Stimulated activated CD8-positive, alpha-beta memory T cell treated with anti-CD3 and anti-CD28 coated beads, Interleukin-7, amount 100 ng/mL, for 4 hours (primary cell): Measurements from ENCODE around the gene SLC38A7.
"Not testable (repeated sequence)": the region's sequence is repeated elsewhere in the genome, so short reads cannot be mapped to it uniquely, and the experiment has no call there.

Experiments
- DNase-seq, 2 donors: peaks; one replicate each; pipeline ENCODE4 v3.0.0-alpha.2; 2020; ENCODE audit warnings: low read depth in 2 of 2

The SLC38A7 gene, protein sequence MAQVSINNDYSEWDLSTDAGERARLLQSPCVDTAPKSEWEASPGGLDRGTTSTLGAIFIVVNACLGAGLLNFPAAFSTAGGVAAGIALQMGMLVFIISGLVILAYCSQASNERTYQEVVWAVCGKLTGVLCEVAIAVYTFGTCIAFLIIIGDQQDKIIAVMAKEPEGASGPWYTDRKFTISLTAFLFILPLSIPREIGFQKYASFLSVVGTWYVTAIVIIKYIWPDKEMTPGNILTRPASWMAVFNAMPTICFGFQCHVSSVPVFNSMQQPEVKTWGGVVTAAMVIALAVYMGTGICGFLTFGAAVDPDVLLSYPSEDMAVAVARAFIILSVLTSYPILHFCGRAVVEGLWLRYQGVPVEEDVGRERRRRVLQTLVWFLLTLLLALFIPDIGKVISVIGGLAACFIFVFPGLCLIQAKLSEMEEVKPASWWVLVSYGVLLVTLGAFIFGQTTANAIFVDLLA

DNA sequence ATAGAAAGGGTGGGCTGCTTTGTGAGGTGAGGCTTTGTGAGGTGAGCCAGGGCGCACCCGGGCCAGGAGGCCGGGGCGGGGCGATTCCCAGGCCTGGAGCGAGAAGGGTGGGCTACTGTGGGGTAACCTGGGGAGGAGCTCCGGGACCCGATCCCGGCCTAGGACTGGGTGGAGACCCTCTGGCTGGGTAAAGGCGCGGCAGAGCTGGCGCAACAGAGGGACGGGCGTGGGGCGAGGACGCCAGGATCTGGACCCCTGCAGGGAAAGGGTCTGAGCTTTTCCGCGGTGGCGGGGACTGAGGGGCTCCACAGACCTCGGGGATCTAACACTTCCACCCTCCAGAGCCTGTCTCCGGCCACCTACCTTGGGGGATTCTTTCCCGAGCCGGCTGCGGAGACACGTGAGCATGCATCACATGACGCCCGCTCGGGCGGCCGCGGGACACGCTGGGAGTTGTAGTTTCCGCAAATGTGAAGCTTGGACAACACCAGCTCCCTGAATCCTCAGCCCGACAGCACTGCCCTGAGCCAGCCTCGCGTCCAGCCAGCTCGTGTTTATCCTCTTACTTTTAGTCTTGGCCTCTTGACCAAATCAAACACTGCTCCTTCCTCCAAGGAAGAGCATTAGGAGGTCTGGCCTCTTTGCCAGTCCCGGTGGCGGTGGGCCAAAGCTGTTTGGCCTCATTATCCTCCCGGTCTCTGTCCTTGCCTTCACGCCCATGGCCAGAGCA, at the start of gene SLC38A7:
Gene SLC38A7, minus strand, starts transcription at position 417 of the 730 bp plus-strand sequence. CDS start 4,644 bp downstream, outside the sequence.
- peak; percentile 41 to 62 for DNase-seq

DNA sequence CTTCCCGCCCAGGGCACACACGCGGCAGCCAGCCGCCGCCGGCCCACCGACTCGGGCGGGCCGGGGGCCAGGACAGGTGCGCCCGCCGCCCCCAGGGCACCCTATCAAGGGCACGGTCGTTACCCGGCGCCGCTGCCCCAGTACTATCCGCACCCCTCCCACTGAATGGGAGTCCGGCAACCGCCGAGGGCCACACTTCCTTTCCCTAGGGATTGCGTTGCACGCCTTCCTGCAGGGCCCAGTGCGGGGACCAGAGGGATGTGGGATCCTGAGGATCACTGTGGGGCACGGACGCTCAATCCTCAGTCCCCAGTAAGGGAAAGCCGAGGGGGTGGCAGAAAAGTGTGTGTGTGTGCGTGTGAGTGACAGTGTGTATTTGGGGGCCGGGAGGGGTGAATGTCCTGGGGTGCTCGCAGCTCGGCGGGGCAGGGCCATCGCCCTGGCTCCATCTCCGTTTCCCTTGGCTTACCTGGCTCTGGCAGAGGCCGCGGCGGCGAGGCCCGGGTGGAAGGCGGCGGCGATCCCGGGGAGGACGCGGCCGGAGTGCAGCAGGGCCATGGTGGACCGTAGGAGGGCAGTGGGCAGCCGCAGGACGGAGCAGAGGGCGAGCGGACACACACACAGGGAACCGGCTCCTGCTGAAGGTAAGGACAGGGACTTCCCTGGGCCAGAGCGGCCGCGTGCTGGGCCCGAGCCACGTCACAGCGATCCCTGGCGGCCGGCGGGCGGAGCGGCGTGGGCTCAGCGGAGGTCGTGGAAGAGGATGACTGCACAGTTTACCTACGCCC, 49.3 kb upstream of the SLC38A7 start, which contains the start of gene GOT2:
Gene GOT2, minus strand, starts transcription at position 646 of the 788 bp plus-strand sequence. Its CDS starts 88 bp downstream, at position 558.
- peak; percentile 54 to 76 for DNase-seq

DNA sequence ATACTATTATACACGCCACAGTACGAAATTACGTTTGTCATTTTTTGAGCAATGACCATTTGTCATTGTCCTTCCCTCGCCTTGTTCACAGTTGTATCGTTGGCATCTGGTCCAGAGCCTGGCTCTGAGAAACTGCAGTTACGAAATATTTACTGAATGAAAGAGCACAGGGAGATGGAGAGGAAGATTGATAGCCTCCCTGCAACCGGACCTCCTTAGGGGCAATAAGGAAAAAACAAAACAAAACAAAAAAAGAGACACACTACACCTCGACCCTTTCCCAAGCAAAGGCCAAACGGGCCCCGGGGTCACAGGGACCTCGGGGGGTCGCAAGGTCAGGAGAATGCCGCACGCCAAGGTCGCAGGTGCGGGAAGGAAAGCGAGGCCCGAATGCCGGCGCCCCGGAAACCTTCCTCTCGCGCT, 48.7 kb upstream of the SLC38A7 start:
- no peak for DNase-seq

DNA sequence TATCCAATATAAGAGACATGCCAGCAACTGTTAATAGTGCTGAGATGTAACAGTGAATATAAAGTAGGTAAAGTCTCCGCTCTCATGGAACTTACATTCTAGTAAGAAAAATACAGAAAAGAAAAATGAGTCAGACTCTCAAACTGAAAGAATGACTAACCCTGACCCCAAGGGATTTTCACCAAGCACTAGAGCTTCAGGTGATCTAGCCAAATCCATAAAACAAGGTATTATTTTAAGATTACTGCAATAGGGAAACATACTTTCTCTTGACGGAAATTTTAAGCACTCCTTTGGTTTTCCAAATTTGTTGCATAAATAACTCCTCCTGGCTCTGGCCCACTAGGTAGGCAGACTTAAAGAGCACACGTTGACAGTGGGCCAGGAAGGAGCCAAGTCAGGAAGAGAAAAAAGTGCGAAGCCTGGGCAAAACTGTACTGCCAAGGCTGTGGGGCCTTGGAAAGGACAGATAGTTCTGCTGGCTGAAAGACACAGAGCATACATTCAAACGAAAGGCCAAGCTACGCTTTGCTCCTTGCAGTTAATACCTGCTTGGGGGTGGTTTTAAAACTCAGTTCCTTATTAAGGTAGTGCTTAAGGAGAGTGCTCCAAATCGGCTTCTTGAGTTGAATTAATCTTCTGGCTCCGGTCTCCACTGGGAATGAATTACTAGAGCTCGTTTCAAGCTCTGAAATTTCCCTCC, 48.1 kb upstream of the SLC38A7 start:
- DNase-seq: no peak

DNA sequence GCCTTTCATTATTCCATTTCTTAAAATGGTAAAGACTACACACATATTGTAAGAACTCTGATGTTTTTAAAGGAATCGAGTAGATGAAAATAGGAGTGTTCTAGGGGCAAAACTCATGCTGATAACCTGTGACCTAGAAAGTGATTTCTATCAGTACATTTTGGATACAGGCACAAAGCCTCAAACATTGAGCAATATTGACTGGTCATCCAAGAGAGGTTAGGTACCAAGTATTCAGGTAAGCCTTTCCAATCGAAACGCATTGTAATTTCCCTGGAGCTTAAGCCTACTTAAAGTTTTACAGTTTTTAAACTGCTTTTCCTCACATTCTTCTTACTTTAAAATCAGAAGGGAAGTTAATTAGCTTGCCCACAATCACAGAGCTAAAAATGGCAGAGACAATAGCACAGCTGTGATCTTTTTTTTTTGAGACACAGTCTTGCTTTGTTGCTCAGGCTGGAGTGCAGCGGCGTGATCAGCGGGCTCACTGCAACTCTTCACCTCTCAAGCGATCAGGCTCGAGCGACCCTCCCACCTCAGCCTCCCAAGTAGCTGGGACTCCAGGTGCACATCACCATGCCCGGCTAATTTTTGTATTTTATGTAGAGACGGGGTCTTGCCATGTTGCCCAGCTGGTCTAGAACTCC, 46.3 kb upstream of the SLC38A7 start:
- DNase-seq: no peak

DNA sequence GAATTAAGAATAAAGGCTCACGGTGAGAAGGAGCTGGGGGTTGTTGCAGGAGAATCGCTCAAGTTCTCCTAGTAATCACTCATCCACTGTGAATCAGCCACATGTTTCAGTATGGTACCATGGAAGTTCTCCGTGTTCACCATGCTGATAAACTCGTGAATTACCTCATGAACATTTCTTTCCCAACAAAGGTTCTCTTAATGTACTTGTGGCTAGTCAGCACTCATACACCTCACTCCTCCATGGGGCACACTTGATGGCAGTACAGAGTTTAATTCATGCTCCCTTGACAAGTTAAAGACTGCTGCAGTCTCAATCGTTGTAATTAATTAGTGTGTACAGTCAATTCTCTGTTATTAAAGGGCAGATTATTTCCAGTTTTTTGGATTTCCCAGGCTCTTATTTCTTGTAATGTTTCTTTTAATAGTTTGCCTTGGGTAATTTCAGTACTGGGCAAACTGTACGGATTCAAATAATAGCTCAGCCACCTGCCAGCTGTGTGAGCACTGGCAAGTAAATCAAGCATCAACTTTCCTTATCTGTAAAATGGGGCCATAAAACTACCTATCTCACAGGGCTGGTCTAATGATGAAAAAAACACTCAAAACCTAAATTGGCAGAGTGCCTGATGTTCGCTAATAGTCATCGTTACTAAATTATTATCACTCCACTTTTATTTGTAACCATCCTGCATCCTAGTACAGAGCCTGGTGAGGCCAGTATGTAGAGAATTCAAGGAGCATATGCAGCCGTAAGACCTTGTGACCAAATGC, 43.4 kb upstream of the SLC38A7 start:
- no peak for DNase-seq

DNA sequence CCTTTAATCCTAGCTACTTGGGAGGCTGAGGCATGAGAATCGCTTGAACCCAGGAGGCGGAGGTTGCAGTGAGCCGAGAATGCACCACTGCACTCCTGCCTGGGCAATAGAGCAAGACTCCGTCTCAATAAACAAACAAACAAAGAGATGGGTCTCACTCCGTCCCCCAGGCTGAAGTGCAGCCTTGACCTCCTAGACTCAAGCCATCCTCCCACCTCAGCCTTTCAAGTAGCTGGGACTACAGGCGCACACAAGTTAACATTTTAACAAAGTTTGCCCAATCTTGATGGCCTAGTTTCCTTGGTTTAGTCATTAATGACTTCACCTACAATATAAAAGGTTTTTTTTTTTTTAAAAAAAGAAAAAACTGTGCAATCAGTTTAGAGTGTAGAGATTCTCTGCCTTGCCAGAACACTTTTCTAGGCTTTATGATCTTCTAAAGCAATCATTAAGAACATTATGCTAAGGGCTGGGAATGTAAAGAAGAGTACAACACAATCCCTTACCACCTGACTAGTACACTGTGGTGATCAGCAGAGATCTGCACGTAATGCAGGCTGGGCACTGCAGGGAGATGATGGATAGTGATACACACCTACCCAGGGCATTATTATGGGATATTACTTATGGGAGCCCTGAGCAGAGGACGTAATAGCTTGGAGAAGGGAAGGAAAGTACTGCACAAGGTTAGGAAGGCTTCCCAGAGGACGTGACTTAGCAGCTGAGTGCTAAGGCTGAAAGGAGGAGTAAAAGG, 42.6 kb upstream of the SLC38A7 start:
- no peak for DNase-seq

DNA sequence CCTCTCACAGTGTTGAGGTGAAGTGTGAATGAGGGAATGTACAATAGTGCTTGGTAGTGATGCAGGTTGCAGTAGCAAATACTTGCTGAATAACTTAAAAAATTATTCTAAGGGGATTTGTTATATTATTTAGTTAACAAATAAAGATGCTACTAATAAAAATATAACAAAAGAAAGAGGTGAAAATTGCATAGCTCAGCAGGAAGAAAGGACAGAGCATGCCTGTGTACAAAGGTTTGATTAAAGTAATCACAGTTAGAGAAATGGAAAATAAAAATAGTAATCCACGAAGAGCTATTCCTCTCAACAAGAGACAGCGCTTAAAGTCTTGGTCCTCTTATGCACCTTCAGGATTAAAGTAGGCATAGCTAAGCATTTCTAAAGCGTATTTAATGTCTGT, 38.5 kb upstream of the SLC38A7 start:
- DNase-seq: no peak

DNA sequence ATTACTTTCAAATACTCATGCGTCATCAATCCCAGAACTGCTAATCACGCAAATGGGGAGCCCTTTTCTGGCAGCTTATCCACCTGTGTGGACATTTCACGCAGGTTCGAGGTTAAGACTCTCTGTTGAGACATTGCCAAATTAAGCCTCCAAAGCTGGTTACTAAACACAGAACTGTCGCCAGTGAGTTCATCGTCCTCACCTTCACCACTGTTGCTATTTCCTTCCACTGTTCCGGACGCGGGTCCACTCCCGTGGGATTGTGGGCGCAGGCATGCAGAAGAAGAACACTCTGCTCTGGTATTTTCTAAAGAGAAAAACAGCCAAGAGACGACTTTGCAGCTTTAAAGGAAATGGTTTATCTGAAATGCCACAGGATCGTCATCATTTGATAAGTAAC, 33.4 kb upstream of the SLC38A7 start:
- DNase-seq: no peak

DNA sequence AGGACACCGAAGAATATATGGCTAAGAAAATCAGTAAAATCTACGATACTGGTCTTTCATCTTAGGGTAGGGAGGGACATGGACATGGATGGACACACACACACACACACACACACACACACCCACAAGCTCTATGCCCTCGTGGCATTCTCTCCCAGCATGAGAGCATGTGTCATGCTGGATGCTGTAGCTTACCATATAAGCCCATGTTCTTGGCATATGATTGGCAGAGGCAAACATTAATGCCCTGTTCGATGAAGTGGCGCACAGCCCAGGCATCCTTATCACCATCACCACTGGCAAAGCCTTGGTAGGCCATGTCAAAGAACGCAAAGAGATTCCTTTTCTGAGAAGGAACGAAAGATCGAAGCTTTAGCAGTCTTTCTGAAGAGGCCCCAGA, 31.9 kb upstream of the SLC38A7 start:
- DNase-seq: no peak

DNA sequence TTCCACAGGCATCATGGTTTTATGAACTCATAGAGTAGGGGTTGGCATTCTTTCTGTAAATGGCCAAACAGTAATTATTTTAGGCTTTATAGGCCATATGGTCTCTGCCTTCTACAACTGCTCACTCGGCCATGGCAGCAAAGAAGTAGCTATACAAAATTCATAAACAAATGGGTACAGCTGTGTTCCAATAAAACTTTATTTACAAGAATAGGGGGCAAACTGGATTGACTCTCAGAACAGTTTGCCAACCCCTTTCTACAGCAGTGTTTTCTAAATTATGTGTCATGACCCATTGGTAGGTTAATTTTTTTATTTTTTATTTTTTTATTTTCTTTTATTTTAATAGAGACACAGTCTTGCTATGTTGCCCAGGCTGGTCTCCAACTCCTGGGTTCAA, 29.2 kb upstream of the SLC38A7 start:
- DNase-seq: no peak

DNA sequence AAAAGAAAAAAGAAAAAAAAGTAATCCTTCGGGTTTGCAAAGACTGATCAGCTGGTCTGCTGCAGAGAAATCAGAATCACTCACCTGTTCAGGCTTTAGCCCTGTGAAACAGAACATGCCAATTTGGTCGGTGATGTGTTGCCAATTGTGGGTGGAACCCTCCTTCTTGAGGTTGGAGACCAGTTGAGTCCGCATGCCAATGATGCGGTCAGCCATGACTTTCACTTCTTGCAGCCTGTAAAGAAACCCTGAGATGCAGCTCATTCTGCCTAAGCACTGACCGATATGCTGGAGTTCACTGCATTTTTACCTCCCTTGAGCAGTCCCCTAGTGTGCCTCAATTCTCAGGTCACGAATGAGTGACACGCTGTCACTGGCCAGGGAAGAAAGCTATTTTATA, 24.8 kb upstream of the SLC38A7 start:
- DNase-seq: no peak

DNA sequence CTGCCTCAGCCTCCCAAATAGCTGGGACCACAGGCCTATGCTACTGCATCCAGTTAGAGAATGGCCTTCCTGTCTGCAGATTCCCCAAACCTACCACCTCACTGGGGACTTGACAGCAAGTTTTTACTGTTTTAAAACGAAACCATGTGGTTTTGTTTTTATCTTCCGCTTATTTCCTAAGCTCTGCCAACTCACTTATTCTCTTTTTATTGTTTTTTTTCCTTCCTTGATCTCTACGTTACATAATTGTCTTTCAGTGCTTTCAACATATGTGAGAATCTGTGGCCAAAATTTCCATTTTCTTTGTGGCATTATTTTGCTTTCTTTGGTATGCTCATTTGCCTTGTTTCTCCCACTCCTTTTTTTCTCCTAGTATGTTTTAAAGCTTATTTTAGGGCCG, 14.6 kb upstream of the SLC38A7 start:
- DNase-seq: no peak

DNA sequence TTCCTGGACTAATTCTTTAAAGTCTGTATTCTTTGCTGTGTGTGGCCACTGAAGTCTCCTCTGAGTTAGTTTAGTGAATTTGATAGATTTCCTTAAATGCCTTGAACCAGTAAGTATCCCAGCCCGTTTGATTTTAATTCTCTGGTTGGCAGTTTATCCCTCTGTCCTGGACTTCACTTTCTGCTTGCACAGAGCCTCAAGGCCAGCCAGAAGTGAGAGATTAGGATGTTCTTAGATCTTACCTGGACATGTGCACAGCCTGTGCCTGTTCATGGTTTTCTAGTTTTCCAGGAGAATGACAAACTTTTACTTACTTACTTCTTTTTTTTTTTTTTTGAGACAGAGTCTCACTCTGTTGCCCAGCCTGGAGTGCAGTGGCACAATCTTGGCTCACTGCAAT, 10.8 kb upstream of the SLC38A7 start:
- DNase-seq: no peak

DNA sequence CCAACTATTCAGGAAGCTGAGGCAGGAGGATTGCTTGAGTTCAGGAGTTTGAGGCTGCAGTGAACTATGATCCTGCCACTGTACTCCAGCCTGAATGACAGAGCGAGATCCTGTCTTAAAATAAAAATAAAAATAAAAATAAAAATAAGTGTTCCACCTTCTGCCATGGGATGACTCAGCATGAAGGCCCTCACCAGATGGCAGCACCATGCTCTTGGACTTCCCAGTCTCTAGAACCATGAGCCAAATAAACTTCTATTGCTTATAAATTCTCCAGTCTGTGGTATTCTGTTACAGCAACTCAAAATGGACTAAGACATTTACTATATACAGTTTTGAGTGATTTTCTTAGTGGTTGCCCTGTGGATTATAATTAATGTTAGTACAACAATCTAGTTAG, 7.9 kb upstream of the SLC38A7 start:
- no peak for DNase-seq

DNA sequence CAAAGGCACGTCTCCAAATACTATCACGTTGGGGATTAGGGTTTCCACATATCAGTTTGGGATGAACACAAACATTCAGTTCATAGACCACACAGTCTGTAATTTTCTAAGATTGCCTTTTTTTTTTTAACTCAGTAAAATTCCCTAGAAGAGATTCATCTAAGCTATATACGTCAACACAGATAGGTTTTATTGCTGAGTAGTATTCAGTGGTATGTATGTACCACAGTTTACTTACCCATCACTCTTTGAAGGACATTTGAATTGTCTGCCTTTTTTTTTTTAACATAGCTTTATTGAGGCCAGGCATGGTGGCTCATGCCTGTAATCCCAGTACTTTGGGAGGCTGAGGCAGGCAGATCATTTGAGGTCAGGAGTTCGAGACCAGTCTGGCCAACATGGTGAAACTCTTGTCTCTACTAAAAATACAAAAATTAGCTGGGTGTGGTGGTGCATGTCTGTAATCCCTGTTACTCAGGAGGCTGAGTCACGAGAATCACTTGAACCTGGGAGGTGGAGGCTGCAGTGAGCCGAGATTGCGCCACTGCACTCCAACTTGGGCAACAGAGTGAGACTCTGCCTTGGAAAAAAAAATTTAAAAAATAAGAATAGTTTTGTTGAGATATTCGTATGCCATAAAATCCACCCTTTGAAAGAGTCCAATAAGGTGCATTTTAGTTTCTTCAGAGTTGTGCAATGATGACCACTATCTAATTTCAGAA, 2.6 kb upstream of the SLC38A7 start:
- DNase-seq: not testable (repeated sequence)

DNA sequence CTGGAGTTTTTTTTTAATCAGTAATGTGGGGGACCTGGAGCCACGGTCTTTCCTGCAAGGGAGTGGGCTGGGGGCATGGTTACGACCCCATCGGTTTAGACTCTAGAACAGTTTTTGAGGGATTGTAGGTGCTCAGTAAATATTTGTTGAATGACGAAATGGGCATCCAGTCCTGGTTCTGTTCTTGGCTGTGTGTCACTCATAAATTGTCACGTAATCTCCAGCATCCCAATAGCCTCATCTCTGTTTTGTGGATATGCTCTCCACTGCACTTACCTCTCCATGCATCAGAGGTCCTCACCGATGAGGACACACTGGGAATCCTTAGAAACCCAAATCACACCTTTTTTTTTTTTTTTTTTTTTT, 497 bp upstream of the SLC38A7 start:
- no peak for DNase-seq

DNA sequence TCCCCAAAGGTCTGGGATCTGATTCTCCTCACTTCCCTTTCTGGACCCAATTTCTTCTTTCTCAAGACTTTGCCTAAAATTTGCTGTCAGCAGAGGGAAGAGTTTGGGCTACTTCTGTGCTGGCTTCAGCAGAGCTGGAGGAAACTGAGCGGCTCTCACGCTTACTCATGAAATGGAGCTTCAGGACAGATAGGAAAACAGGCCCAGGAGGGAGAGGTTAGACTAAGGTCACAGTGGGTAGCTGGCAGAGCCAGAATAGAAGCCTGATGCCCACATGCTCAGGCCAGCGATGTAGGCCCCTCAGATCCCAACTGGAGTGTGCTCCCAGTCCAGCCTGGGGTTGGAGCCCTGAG, 593 bp downstream of the SLC38A7 start:
- no peak for DNase-seq

DNA sequence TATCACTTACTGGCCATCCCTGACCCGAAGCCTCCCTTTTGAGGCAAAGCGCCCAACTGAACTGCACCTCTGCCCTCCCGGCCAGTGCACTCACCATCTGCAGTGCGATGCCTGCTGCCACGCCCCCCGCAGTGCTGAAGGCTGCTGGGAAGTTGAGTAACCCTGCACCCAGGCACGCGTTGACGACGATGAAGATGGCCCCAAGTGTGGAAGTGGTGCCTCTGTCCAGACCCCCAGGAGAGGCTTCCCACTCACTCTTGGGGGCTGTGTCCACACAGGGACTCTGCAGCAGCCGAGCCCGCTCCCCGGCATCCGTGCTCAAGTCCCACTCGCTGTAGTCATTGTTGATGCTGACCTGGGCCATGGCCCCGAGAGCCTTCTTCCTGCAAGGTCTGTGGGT, 4.8 kb downstream of the SLC38A7 start:
- no peak for DNase-seq
